H1 (cell line): ENCODE data around the gene SNRPA1. TPM values are rescaled to one million over a fixed set of nuclear protein-coding genes. Genes with fewer than 3 reads are reported as not detected.

ENCODE experiments used
- BRCA1 ChIP-seq: IDR thresholded peaks from 2 replicates; pipeline ENCODE4 v1.6.1; 2012; ENCODE audit warnings: low read depth, low read length, improper control_type of control experiment
- CBX5 ChIP-seq: fragments of 300-800, 300-1000 bp; sonication (generic); IDR thresholded peaks from 2 replicates; pipeline ENCODE4 v1.7.1; 2016; ENCODE audit warnings: antibody characterized with exemption, low read length, low read depth
- CHD2 ChIP-seq: IDR thresholded peaks from 2 replicates; pipeline ENCODE4 v1.6.1; 2012; ENCODE audit warnings: low read length, improper control_type of control experiment
- EGR1 ChIP-seq: IDR thresholded peaks from 2 replicates; pipeline ENCODE4 v1.6.1; 2011; ENCODE audit warnings: low read depth, low read length, borderline replicate concordance
- GTF2F1 ChIP-seq: IDR thresholded peaks from 2 replicates; pipeline ENCODE4 v1.6.1; 2012; ENCODE audit warnings: low read depth, low read length, improper control_type of control experiment, borderline replicate concordance
- SRF ChIP-seq: IDR thresholded peaks from 2 replicates; pipeline ENCODE4 v1.6.1; 2011; ENCODE audit warnings: mild to moderate bottlenecking, low read depth, low read length, moderate library complexity
- TAF7 ChIP-seq: optimal IDR thresholded peaks from 2 replicates; pipeline ENCODE3; 2011; ENCODE audit warnings: low read depth, mild to moderate bottlenecking, inconsistent platforms, low read length, moderate library complexity, borderline replicate concordance
- polyA plus RNA-seq, 7 experiments: library from polyadenylated mRNA; depleted of rRNA in 3 of 7; stranded (reverse) in 5 of 7; unstranded in 2 of 7; fragments of >200 nt in 5 of 7; fragments of 200-250 nt in 2 of 7; gene quantifications; 1 replicate in 5 of 7; 2 replicates in 1 of 7; 4 replicates in 1 of 7; pipeline versions ENCODE4 v1.2.1 to v1.2.3, GENCODE V29; 2011 to 2013; ENCODE audit warnings: missing spikeins in 2 of 7, mixed read lengths in 2 of 7
- total RNA-seq: library from RNA; stranded (reverse); fragmentation: NEBNext Ultra II Directional; extraction: Animal tissue kit (Norgen Biotek cat#: 25700); gene quantifications from 2 replicates; pipeline ENCODE4 v1.2.1, GENCODE V29; 2021
- TF ChIP-seq, protein P1 (sequence below): IDR thresholded peaks from 2 replicates; pipeline ENCODE4 v1.6.1; 2011; ENCODE audit warnings: low read length, improper control_type of control experiment

SNRPA1 gene
- total and polyA plus RNA-seq, 2 of the 8 experiments (the other 6 are each of a cell fraction or from before 2014, with no cell fraction given), result 140 to 221 TPM

DNA sequence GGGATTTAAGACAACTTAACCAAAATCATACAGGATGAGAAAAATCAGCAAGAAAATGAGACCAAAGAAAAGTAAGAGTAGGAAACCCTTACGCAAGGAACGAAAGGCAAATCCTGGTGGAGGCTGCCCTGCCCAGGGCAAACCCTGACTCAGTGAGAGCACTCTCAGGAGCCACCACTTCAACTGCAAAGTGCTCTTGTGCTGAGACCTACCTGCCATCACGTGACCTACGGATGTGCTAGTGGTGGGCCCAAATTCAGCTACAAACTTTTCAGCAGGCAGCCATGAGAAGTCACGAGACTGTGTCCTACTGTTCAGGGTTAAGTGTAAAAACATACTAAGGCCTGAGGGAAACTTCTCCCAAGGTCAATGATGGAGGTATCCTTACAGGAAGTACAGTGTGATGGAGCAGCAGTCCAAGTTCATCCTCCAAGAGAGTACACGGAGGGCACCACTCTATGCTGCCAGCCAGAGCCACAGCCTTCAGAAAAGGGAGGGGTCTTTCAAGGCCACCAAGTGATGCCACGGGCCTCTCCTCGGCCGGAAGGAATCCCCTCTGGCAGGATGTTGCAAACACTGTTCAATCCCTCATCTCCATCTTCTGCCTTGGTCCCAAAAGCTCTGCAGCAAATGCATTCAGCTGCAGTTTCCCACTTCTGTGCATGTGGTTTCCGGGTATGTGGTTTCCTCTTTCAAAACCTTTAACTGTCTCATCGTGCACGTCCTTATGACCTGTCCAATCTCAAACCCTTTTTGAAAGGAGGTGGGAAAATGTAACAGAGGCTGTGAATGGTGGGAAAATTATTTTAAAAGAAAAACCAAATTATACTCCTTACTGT lies 52.7 kb downstream of the SNRPA1 start (continued):
- TF ChIP-seq SRF (no peak), BRCA1 (no peak), TAF7 (no peak), CHD2 (no peak), CBX5 (no peak), GTF2F1 (no peak), EGR1 (no peak)
- TF ChIP-seq, protein P1, sequence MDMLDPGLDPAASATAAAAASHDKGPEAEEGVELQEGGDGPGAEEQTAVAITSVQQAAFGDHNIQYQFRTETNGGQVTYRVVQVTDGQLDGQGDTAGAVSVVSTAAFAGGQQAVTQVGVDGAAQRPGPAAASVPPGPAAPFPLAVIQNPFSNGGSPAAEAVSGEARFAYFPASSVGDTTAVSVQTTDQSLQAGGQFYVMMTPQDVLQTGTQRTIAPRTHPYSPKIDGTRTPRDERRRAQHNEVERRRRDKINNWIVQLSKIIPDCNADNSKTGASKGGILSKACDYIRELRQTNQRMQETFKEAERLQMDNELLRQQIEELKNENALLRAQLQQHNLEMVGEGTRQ, result no peak
